ENCODE measurements around the gene PRKAR2B. TPM values are rescaled to one million over a fixed set of nuclear protein-coding genes. Genes with fewer than 3 reads are reported as not detected.
"Not testable (repeated sequence)": the region's sequence is repeated elsewhere in the genome, so short reads cannot be mapped to it uniquely, and the experiment has no call there.

The PRKAR2B gene
- polyA plus RNA-seq, 3 donors, result 2.5 to 5.6 (median 3.5) TPM

DNA sequence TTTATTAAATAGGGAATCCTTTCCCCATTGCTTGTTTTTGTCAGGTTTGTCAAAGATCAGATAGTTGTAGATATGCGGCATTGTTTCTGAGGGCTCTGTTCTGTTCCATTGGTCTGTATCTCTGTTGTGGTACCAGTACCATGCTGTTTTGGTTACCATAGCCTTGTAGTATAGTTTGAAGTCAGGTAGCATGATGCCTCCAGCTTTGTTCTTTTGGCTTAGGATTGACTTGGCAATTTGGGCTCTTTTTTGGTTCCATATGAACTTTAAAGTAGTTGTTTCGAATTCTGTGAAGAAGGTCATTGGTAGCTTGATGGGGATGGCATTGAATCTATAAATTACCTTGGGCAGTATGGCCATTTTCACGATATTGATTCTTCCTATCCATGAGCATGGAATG, 11.6 kb downstream of the PRKAR2B start:
- peaks cover 12% of the 10 kb centered on the region for H3K79me2 ChIP-seq (ENCODE audit: insufficient read depth, low read length)
- DNase-seq; H3K4me2 ChIP-seq (replicated peaks; ENCODE audit: extremely low read depth, low read length, poor library complexity, severe bottlenecking); H3K4me1 ChIP-seq (ENCODE audit: control insufficient read depth in 1 of 2, insufficient read depth in 2 of 2, low read length in 2 of 2); H3K9me3 ChIP-seq (replicated peaks in 1 of 2; ENCODE audit: control insufficient read depth in 1 of 2, insufficient read depth in 1 of 2, low read length in 2 of 2); H3K36me3 Mint-ChIP-seq; H3K27me3 ChIP-seq (ENCODE audit: control insufficient read depth in 2 of 2, insufficient read depth in 2 of 2, low read length in 2 of 2); H3K4me3 Mint-ChIP-seq; H3K4me3 ChIP-seq (replicated peaks in 1 of 3; ENCODE audit: low read depth in 2 of 3, low read length in 3 of 3); intact Hi-C loops (cut with micrococcal nuclease); H3K27ac ChIP-seq (ENCODE audit: low read depth in 1 of 2, low read length in 2 of 2); H3K27ac Mint-ChIP-seq; H3K36me3 ChIP-seq (replicated peaks in 1 of 2; ENCODE audit: control insufficient read depth in 1 of 2, insufficient read depth in 2 of 2, low read length in 2 of 2); H3K4me1 Mint-ChIP-seq; H2AFZ ChIP-seq (ENCODE audit: insufficient read depth, low read depth, low read length, poor library complexity, severe bottlenecking); H4K20me1 ChIP-seq (ENCODE audit: insufficient read depth, low read length); H3K9me3 Mint-ChIP-seq; H3K9ac ChIP-seq (ENCODE audit: insufficient read depth, low read length, poor library complexity, severe bottlenecking); H3K27me3 Mint-ChIP-seq (ENCODE audit: low read depth in 3 of 3): not testable (repeated sequence)
- no CpG with 5 or more reads among the region's 3 CpGs for WGBS (ENCODE audit: insufficient coverage)

DNA sequence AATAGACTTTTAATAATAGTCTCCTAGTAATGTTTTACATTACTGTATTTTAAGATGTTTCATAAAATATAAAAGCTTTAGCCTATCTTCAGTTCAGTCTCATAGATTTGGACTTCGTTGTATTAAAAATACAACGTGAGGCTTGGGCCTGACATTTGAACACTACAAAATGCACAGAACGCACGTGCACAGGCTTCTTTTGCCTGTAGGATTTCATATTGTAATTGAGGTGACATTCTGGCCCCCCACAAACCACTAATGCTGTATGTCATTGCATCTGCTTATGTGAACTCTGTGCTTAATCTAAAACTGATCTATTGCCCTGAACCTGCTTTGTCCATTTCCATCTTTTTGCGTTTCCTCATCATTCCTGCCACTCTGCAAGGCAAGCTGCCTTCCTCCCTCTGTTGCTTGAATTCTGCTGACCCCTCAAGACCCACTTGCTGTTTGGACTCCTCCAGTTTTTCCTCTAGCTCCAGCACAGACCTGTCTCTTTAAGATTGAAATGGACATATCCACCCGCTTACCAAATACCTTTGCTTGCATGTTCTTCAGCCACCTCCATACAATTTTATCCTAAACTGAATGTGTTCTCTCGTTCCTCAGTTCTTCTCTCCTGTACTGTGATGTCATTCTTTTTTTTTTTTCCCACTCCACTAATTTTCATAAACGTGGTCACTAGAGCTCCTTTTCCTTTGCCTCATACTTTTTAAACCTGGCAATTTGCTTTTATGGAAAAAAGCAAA, 12.4 kb downstream of the PRKAR2B start:
- Histone ChIP-seq H3K9me3 (replicated peaks in 1 of 2; ENCODE audit: control insufficient read depth in 1 of 2, insufficient read depth in 1 of 2, low read length in 2 of 2) (no peaks in the 10 kb centered on the region), H3K27me3 (ENCODE audit: control insufficient read depth in 2 of 2, insufficient read depth in 2 of 2, low read length in 2 of 2) (no peaks in the 10 kb centered on the region), H3K4me2 (replicated peaks; ENCODE audit: extremely low read depth, low read length, poor library complexity, severe bottlenecking) (no peak overlapping the region), H3K79me2 (ENCODE audit: insufficient read depth, low read length) (peaks cover 8% of the 10 kb centered on the region), H3K27ac (ENCODE audit: low read depth in 1 of 2, low read length in 2 of 2) (no peak overlapping the region), H2AFZ (ENCODE audit: insufficient read depth, low read depth, low read length, poor library complexity, severe bottlenecking) (no peak overlapping the region), H3K9ac (ENCODE audit: insufficient read depth, low read length, poor library complexity, severe bottlenecking) (no peak overlapping the region), H3K4me1 (ENCODE audit: control insufficient read depth in 1 of 2, insufficient read depth in 2 of 2, low read length in 2 of 2) (no peaks in the 10 kb centered on the region), H4K20me1 (ENCODE audit: insufficient read depth, low read length) (no peaks in the 10 kb centered on the region), H3K4me3 (replicated peaks in 1 of 3; ENCODE audit: low read depth in 2 of 3, low read length in 3 of 3) (no peak overlapping the region), H3K36me3 (replicated peaks in 1 of 2; ENCODE audit: control insufficient read depth in 1 of 2, insufficient read depth in 2 of 2, low read length in 2 of 2) (no peaks in the 10 kb centered on the region)
- TF ChIP-seq, protein P1, sequence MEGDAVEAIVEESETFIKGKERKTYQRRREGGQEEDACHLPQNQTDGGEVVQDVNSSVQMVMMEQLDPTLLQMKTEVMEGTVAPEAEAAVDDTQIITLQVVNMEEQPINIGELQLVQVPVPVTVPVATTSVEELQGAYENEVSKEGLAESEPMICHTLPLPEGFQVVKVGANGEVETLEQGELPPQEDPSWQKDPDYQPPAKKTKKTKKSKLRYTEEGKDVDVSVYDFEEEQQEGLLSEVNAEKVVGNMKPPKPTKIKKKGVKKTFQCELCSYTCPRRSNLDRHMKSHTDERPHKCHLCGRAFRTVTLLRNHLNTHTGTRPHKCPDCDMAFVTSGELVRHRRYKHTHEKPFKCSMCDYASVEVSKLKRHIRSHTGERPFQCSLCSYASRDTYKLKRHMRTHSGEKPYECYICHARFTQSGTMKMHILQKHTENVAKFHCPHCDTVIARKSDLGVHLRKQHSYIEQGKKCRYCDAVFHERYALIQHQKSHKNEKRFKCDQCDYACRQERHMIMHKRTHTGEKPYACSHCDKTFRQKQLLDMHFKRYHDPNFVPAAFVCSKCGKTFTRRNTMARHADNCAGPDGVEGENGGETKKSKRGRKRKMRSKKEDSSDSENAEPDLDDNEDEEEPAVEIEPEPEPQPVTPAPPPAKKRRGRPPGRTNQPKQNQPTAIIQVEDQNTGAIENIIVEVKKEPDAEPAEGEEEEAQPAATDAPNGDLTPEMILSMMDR (IDR thresholded peaks at IDR 0.05), result no peak
- DNase-seq, result no peak
- 93% methylated on average over 4 of the region's 8 CpGs for WGBS (ENCODE audit: insufficient coverage)
- Mint-ChIP-seq H3K27ac (no peak overlapping the region), H3K4me3 (no peak overlapping the region), H3K4me1 (peaks cover 3% of the 10 kb centered on the region), H3K36me3 (peaks cover 0 to 6% of the 10 kb centered on the region in 2 donors), H3K9me3 (no peaks in the 10 kb centered on the region), H3K27me3 (ENCODE audit: low read depth in 3 of 3) (no peaks in the 10 kb centered on the region)
- intact Hi-C loops (cut with micrococcal nuclease), result no loop called here

Measured in CD14-positive monocyte (primary cell).